Measurements from ENCODE around the gene VWA2. TPM values are rescaled to one million over a fixed set of nuclear protein-coding genes. Genes with fewer than 3 reads are reported as not detected.

VWA2 gene
- total and polyA plus RNA-seq, 2 of the 4 experiments (the other 2 are of a cell fraction): not detected

- H3K9me1 ChIP-seq (ENCODE audit: insufficient read depth, low read length): peaks cover 7% of the 10 kb centered on the region
- ChIA-PET CTCF (interaction anchor here (1.4 kb wide), 1 partner anchor 14 kb away, joined by 3 read pairs; no protein-coding TSS in a partner anchor), POLR2A (ENCODE audit: unreplicated experiment) (interaction anchor here (0.5 kb wide), 1 partner anchor 370 kb away, joined by 3 read pairs; no protein-coding TSS in a partner anchor)
- H2AK9ac ChIP-seq (replicated peaks; ENCODE audit: low read depth, low read length, poor library complexity): peak overlapping the region; percentile 2
- peak overlapping the region; percentile 51; the same call in 1 of the 2 replicates for H2AK5ac ChIP-seq (ENCODE audit: low read depth, low read length)
- peaks cover 4% of the 10 kb centered on the region; the same call in 1 of the 2 replicates for H4K20me1 ChIP-seq (ENCODE audit: insufficient read depth, low read length)
- peaks cover 13% of the 10 kb centered on the region for H3K4me1 ChIP-seq (ENCODE audit: control insufficient read depth, insufficient read depth, low read length)
- peak overlapping the region; percentile 81; the same call in 1 of the 3 replicates for H2BK15ac ChIP-seq (ENCODE audit: low read depth, low read length)
- no peak overlapping the region for H2AFZ ChIP-seq (replicated peaks; ENCODE audit: low read length, poor library complexity)
- H3K4me3 ChIP-seq (ENCODE audit: insufficient read depth, low read depth, low read length): no peak overlapping the region
- no peak overlapping the region for H3K9ac ChIP-seq (ENCODE audit: low read depth, low read length)
- H3K4ac ChIP-seq (ENCODE audit: low read depth, low read length): no peak overlapping the region; the same call in 1 of the 2 replicates
- no peak overlapping the region for H2BK20ac ChIP-seq (ENCODE audit: low read depth, low read length)
- BruUV-seq (replicated peaks): no TSS peak
- intact Hi-C loops (cut with micrococcal nuclease) (loop anchor here (10.0 kb wide), 1 partner anchor 326 kb away; no protein-coding TSS in a partner anchor), dilution Hi-C loops (cut with HindIII; ENCODE audit: low sequenced_read_pairs, unreplicated experiment) (no loop called here), in situ Hi-C loops (cut with MboI; ENCODE audit: low sequenced_read_pairs) (loop anchor here (10.0 kb wide), 2 partner anchors 486 to 816 kb away; no protein-coding TSS in a partner anchor)
- no peak overlapping the region for H3K4me2 ChIP-seq (ENCODE audit: low read depth, low read length)
- no peak overlapping the region; the same call in 1 of the 2 replicates for H2BK120ac ChIP-seq (ENCODE audit: low read depth, low read length)
- H3K56ac ChIP-seq (ENCODE audit: extremely low read depth, insufficient read depth, low read length): no peak overlapping the region
- ATAC-seq (ENCODE audit: low read depth): no peak
- H4K91ac ChIP-seq (ENCODE audit: insufficient read depth, low read depth, low read length): 0 out of 2 replicates have a peak overlapping the region, but pooled peaks have one; percentile 28
- H3K23ac ChIP-seq (ENCODE audit: low read depth, low read length): no peak overlapping the region
- no peak overlapping the region for H2BK5ac ChIP-seq (ENCODE audit: low read depth, low read length, poor library complexity, severe bottlenecking)
- 0 out of 2 replicates have a peak overlapping the region, but pooled peaks have one; percentile 13 for H3K14ac ChIP-seq (replicated peaks; ENCODE audit: low read depth, low read length)
- no peak overlapping the region for H3K27ac ChIP-seq (ENCODE audit: insufficient read depth, low read length)
- 73% methylated on average over 5 of the region's 9 CpGs; no CpG with 5 or more reads in 1 of the 2 experiments for WGBS, 2 experiments (ENCODE audit: extremely low coverage in 2 of 2, insufficient read length in 1 of 2)
- peaks cover 13% of the 10 kb centered on the region; the same call in 1 of the 2 replicates for H3K27me3 ChIP-seq (ENCODE audit: control insufficient read depth, insufficient read depth, low read length)
- H3K36me3 ChIP-seq (ENCODE audit: control insufficient read depth, insufficient read depth, low read length): no peaks in the 10 kb centered on the region
- no peak overlapping the region for H3K18ac ChIP-seq (ENCODE audit: low read depth, low read length)
- H3K79me1 ChIP-seq (ENCODE audit: low read depth in 1 of 2, low read length in 2 of 2): no peaks in the 10 kb centered on the region
- peak; percentile 40 for DNase-seq
- H4K5ac ChIP-seq (ENCODE audit: low read depth, low read length): no peak overlapping the region
- no peaks in the 10 kb centered on the region; the same call in 1 of the 2 replicates for H3K9me3 ChIP-seq (ENCODE audit: control insufficient read depth, insufficient read depth, low read length)
- H4K8ac ChIP-seq (ENCODE audit: low read depth in 2 of 2, low read length in 2 of 2): no peak overlapping the region
- TF ChIP-seq POLR2A (IDR thresholded peaks at IDR 0.05; ENCODE audit: low read depth, low read length): no peak
- TF ChIP-seq RAD21 (IDR thresholded peaks at IDR 0.05; ENCODE audit: low read length): no peak
- no peak for TF ChIP-seq MXI1 (IDR thresholded peaks at IDR 0.05; ENCODE audit: borderline replicate concordance, low read depth, low read length)
- TF ChIP-seq, protein P1, sequence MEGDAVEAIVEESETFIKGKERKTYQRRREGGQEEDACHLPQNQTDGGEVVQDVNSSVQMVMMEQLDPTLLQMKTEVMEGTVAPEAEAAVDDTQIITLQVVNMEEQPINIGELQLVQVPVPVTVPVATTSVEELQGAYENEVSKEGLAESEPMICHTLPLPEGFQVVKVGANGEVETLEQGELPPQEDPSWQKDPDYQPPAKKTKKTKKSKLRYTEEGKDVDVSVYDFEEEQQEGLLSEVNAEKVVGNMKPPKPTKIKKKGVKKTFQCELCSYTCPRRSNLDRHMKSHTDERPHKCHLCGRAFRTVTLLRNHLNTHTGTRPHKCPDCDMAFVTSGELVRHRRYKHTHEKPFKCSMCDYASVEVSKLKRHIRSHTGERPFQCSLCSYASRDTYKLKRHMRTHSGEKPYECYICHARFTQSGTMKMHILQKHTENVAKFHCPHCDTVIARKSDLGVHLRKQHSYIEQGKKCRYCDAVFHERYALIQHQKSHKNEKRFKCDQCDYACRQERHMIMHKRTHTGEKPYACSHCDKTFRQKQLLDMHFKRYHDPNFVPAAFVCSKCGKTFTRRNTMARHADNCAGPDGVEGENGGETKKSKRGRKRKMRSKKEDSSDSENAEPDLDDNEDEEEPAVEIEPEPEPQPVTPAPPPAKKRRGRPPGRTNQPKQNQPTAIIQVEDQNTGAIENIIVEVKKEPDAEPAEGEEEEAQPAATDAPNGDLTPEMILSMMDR (conservative IDR thresholded peaks at IDR 0.05; ENCODE audit: low read depth, low read length): no peak
- TF ChIP-seq MAFK (IDR thresholded peaks at IDR 0.05; ENCODE audit: low read depth, low read length): no peak
- TF ChIP-seq NFE2L2 (IDR thresholded peaks at IDR 0.05; ENCODE audit: low read depth, low read length): no peak
- TF ChIP-seq CHD1 (IDR thresholded peaks at IDR 0.05; ENCODE audit: low read depth, low read length): no peak
- TF ChIP-seq ELK1 (IDR thresholded peaks at IDR 0.05; ENCODE audit: borderline replicate concordance, low read depth, low read length): no peak
- TF ChIP-seq RCOR1 (IDR thresholded peaks at IDR 0.05; ENCODE audit: insufficient replicate concordance, low read length): no peak
- TF ChIP-seq RFX5 (IDR thresholded peaks at IDR 0.05; ENCODE audit: low read depth, low read length): no peak
- no peak for TF ChIP-seq MAZ (IDR thresholded peaks at IDR 0.05; ENCODE audit: borderline replicate concordance, low read depth, low read length)
- TF ChIP-seq FOS (IDR thresholded peaks at IDR 0.05; ENCODE audit: low read depth, low read length): no peak
- TF ChIP-seq CEBPB (IDR thresholded peaks at IDR 0.05; ENCODE audit: low read depth, low read length): no peak
- no peak for TF ChIP-seq SMC3 (IDR thresholded peaks at IDR 0.05; ENCODE audit: low read depth, low read length)
- TF ChIP-seq BHLHE40 (IDR thresholded peaks at IDR 0.05; ENCODE audit: low read depth, low read length): no peak
These were observed 69.7 kb downstream of the VWA2 start for GRCh38 chr10:114308531-114309363.
